Epithelial cell of prostate (primary cell): Measurements from ENCODE around the gene SNTB2.
A peak's percentile ranks its signal among the peaks of the same experiment; 100 is the strongest.

Source experiments
- DNase-seq: peaks from one replicate; pipeline ENCODE4 v3.0.0-alpha.2; 2011; ENCODE audit warnings: low read depth, low spot score
- H3K27ac ChIP-seq: fragments of 450-650 bp; 2 replicates; pipeline ENCODE4 v1.5.1; 2017; ENCODE audit warnings: mild to moderate bottlenecking

The SNTB2 gene

GRCh38 chr16:69313469-69313868, 126.5 kb downstream of the SNTB2 start:
- no peak overlapping the region for H3K27ac ChIP-seq
- no peak for DNase-seq

GRCh38 chr16:69314534-69314933, 127.6 kb downstream of the SNTB2 start:
- H3K27ac ChIP-seq = no peak overlapping the region
- no peak for DNase-seq

- no peak overlapping the region for H3K27ac ChIP-seq
- DNase-seq = no peak
These were observed 128.7 kb downstream of the SNTB2 start for GRCh38 chr16:69315486-69316311.

- no peak overlapping the region for H3K27ac ChIP-seq
- DNase-seq = no peak
These were observed 129.7 kb downstream of the SNTB2 start for GRCh38 chr16:69316595-69317034.

GRCh38 chr16:69318177-69318910, 131.4 kb downstream of the SNTB2 start:
- no peak overlapping the region for H3K27ac ChIP-seq
- no peak for DNase-seq

- no peak for DNase-seq
These were observed 131.9 kb downstream of the SNTB2 start for GRCh38 chr16:69318911-69319289.

GRCh38 chr16:69319381-69319780, 132.4 kb downstream of the SNTB2 start:
- H3K27ac ChIP-seq = no peak overlapping the region
- no peak for DNase-seq

More at GRCh38 chr16:69318911-69319289, 131.9 kb downstream of the SNTB2 start:
- H3K27ac ChIP-seq = no peak overlapping the region

- no peak for DNase-seq
- H3K27ac ChIP-seq = no peak overlapping the region
These were observed 133.1 kb downstream of the SNTB2 start for GRCh38 chr16:69319826-69320739.

- no peak overlapping the region for H3K27ac ChIP-seq
- DNase-seq = no peak
These were observed 133.7 kb downstream of the SNTB2 start for GRCh38 chr16:69320740-69321073.

GRCh38 chr16:69321080-69321479, 134.1 kb downstream of the SNTB2 start:
- H3K27ac ChIP-seq = no peak overlapping the region
- DNase-seq = no peak

GRCh38 chr16:69322343-69322742, 135.4 kb downstream of the SNTB2 start:
- H3K27ac ChIP-seq = no peak overlapping the region
- no peak for DNase-seq

- H3K27ac ChIP-seq = no peak overlapping the region
- no peak for DNase-seq
These were observed 136.5 kb downstream of the SNTB2 start for GRCh38 chr16:69323415-69323814.

- no peak overlapping the region for H3K27ac ChIP-seq
These were observed 137.1 kb downstream of the SNTB2 start for GRCh38 chr16:69324013-69324531.

GRCh38 chr16:69324585-69325253, 137.8 kb downstream of the SNTB2 start:
- H3K27ac ChIP-seq = no peak overlapping the region
- no peak for DNase-seq

More at GRCh38 chr16:69324013-69324531, 137.1 kb downstream of the SNTB2 start:
- DNase-seq = no peak

- peak overlapping the region; percentile 12 for H3K27ac ChIP-seq
- DNase-seq = no peak
These were observed 138.8 kb downstream of the SNTB2 start for GRCh38 chr16:69325784-69326171.

GRCh38 chr16:69326172-69326873, 139.4 kb downstream of the SNTB2 start:
- no peak for DNase-seq
- peak overlapping the region; percentile 12 for H3K27ac ChIP-seq

GRCh38 chr16:69327585-69328310, 140.8 kb downstream of the SNTB2 start:
- DNase-seq = no peak
- H3K27ac ChIP-seq = no peak overlapping the region

- no peak for DNase-seq
- peak overlapping the region; percentile 85 for H3K27ac ChIP-seq
These were observed 141.9 kb downstream of the SNTB2 start for GRCh38 chr16:69328854-69329316.
